GM12878 (cell line): ENCODE results near the gene TTC9C. TPM values are rescaled to one million over a fixed set of nuclear protein-coding genes. Genes with fewer than 3 reads are reported as not detected.

Experiments used
- BCL3 ChIP-seq: IDR thresholded peaks from 2 replicates; pipeline ENCODE4 v1.6.1; 2011; ENCODE audit warnings: borderline replicate concordance, low read depth, mild to moderate bottlenecking, moderate library complexity, low read length; ENCODE audit not compliant: insufficient read depth, poor library complexity, severe bottlenecking
- BRCA1 ChIP-seq: IDR thresholded peaks from 2 replicates; pipeline ENCODE4 v1.6.1; 2011; ENCODE audit warnings: low read depth, low read length, improper control_type of control experiment
- CUX1 ChIP-seq: IDR thresholded peaks from 2 replicates; pipeline ENCODE4 v1.6.1; 2012; ENCODE audit warnings: improper control_type of control experiment, low read depth, low read length; ENCODE audit not compliant: insufficient replicate concordance
- FOS ChIP-seq: IDR thresholded peaks from 3 replicates; pipeline ENCODE4 v1.6.1; 2011; ENCODE audit warnings: borderline replicate concordance; ENCODE audit not compliant: insufficient read length; ENCODE audit errors: extremely low read depth
- HDAC6 ChIP-seq: fragments of 200-600 bp; sonication (generic); IDR thresholded peaks from one replicate; pipeline ENCODE4 v1.8.0; 2017; ENCODE audit warnings: antibody characterized with exemption; ENCODE audit not compliant: unreplicated experiment
- IRF4 ChIP-seq: IDR thresholded peaks from 2 replicates; pipeline ENCODE4 v1.6.1; 2011; ENCODE audit warnings: low read depth, low read length
- LARP7 ChIP-seq: fragments of 450-650 bp; IDR thresholded peaks from 2 replicates; pipeline ENCODE4 v1.6.1; 2017; ENCODE audit warnings: mild to moderate bottlenecking
- MEF2A ChIP-seq: IDR thresholded peaks from 2 replicates; pipeline ENCODE4 v1.6.1; 2011; ENCODE audit warnings: low read depth, mild to moderate bottlenecking, low read length, moderate library complexity; ENCODE audit not compliant: insufficient read depth
- MTA3 ChIP-seq: IDR thresholded peaks from 2 replicates; pipeline ENCODE4 v1.6.1; 2012; ENCODE audit warnings: low read length, inconsistent platforms, borderline replicate concordance
- MYB ChIP-seq: fragments of 150-350 bp; IDR thresholded peaks from 2 replicates; pipeline ENCODE4 v1.6.1; 2014; ENCODE audit warnings: mild to moderate bottlenecking, low read depth, low read length, borderline replicate concordance
- NBN ChIP-seq: fragments of 450-650 bp; IDR thresholded peaks from 2 replicates; pipeline ENCODE4 v1.6.1; 2016
- NFYA ChIP-seq: IDR thresholded peaks from 2 replicates; pipeline ENCODE4 v1.6.1; 2011; ENCODE audit warnings: low read depth, mild to moderate bottlenecking, low read length, improper control_type of control experiment, borderline replicate concordance
- POU2F2 ChIP-seq: IDR thresholded peaks from 3 replicates; pipeline ENCODE4 v1.6.1; 2011; ENCODE audit warnings: low read depth, mild to moderate bottlenecking, low read length, borderline replicate concordance
- RAD21 ChIP-seq: IDR thresholded peaks from 2 replicates; pipeline ENCODE4 v1.6.1; 2011; ENCODE audit warnings: mild to moderate bottlenecking, low read depth, low read length, moderate library complexity; ENCODE audit not compliant: insufficient read depth
- RELA ChIP-seq: fragments of 450-650 bp; IDR thresholded peaks from 2 replicates; pipeline ENCODE4 v1.8.0; 2014; ENCODE audit warnings: borderline replicate concordance; ENCODE audit not compliant: partially characterized antibody
- RFX5 ChIP-seq: IDR thresholded peaks from 2 replicates; pipeline ENCODE4 v1.6.1; 2011; ENCODE audit warnings: low read depth, low read length, improper control_type of control experiment
- SIX5 ChIP-seq: IDR thresholded peaks from 2 replicates; pipeline ENCODE4 v1.6.1; 2011; ENCODE audit warnings: mild to moderate bottlenecking, low read depth, low read length, moderate library complexity; ENCODE audit not compliant: severe bottlenecking
- SMAD1 ChIP-seq: fragments of 450-650 bp; IDR thresholded peaks from 2 replicates; pipeline ENCODE4 v1.6.1; 2018; ENCODE audit warnings: mild to moderate bottlenecking, low read depth; ENCODE audit not compliant: partially characterized antibody
- TAF1 ChIP-seq: IDR thresholded peaks from 2 replicates; pipeline ENCODE4 v1.6.1; 2011; ENCODE audit warnings: mild to moderate bottlenecking, low read depth, low read length, borderline replicate concordance
- TBL1XR1 ChIP-seq: IDR thresholded peaks from 2 replicates; pipeline ENCODE4 v1.6.1; 2012; ENCODE audit warnings: low read depth, low read length, improper control_type of control experiment
- TCF12 ChIP-seq: IDR thresholded peaks from 2 replicates; pipeline ENCODE4 v1.6.1; 2011; ENCODE audit warnings: low read depth, mild to moderate bottlenecking, low read length
- TCF7 ChIP-seq: IDR thresholded peaks from 2 replicates; pipeline ENCODE4 v1.6.1; 2014; ENCODE audit warnings: antibody characterized with exemption, borderline replicate concordance
- YY1 ChIP-seq: IDR thresholded peaks from 2 replicates; pipeline ENCODE4 v1.6.1; 2011; ENCODE audit warnings: low read depth, mild to moderate bottlenecking, low read length
- ZNF622 ChIP-seq: fragments of 450-650 bp; IDR thresholded peaks from 2 replicates; pipeline ENCODE4 v1.6.1; 2017; ENCODE audit warnings: mild to moderate bottlenecking, inconsistent platforms
- ZSCAN29 ChIP-seq: fragments of 450-650 bp; IDR thresholded peaks from 2 replicates; pipeline ENCODE4 v1.6.1; 2017; ENCODE audit warnings: mild to moderate bottlenecking, moderate library complexity
- ZZZ3 ChIP-seq: IDR thresholded peaks from 2 replicates; pipeline ENCODE4 v1.6.1; 2011; ENCODE audit warnings: low read depth; ENCODE audit not compliant: control insufficient read depth, insufficient read length
- polyA plus RNA-seq, 11 experiments: library from polyadenylated mRNA; depleted of rRNA in 4 of 11; unstranded in 6 of 11; stranded (reverse) in 5 of 11; fragments of >200 nt; fragmentation: Nextera tagmentation in 4 of 11; fragmentation: Illumina TruSeq in 1 of 11; extraction: Ambion mirVana in 4 of 11; extraction: Trizol in 1 of 11; gene quantifications; 1 replicate in 1 of 11; 2 replicates in 10 of 11; pipeline versions ENCODE4 v1.2.1 to v1.2.3, GENCODE V29; 2011 to 2016; ENCODE audit warnings: inconsistent platforms in 2 of 11, missing spikeins in 2 of 11, low read depth in 1 of 11
- total RNA-seq, 4 experiments: library from RNA; depleted of rRNA in 3 of 4; stranded (reverse); fragments of >200 nt in 3 of 4; fragmentation: Illumina TruSeq in 1 of 4; extraction: Trizol in 1 of 4; gene quantifications; 2 replicates each; pipeline versions ENCODE4 v1.2.1 to v1.2.3, GENCODE V29; 2013 to 2021

TTC9C gene
- total and polyA plus RNA-seq, 10 of the 15 experiments (the other 5 are each of a cell fraction or from before 2014, with no cell fraction given): 42.0 to 72.3 (median 50.4) TPM

- TF ChIP-seq LARP7: peak; percentile 83; the same call in 1 of the 2 replicates
- TF ChIP-seq ZZZ3: no peak
- TF ChIP-seq FOS: no peak
- TF ChIP-seq BRCA1: no peak
- TF ChIP-seq BCL3: peak; percentile 29
- TF ChIP-seq MTA3: no peak
- peak; percentile 64 for TF ChIP-seq IRF4
- TF ChIP-seq RELA: peak; percentile 78
- peak; percentile 55 for TF ChIP-seq YY1
- peak; percentile 36; the same call in 1 of the 2 replicates for TF ChIP-seq ZSCAN29
- TF ChIP-seq SIX5: no peak
- no peak for TF ChIP-seq SMAD1
- 0 out of 2 replicates have a peak, but pooled peaks have one; percentile 52 for TF ChIP-seq NBN
- TF ChIP-seq MEF2A: 0 out of 2 replicates have a peak, but pooled peaks have one; percentile 14
- TF ChIP-seq TBL1XR1: 0 out of 2 replicates have a peak, but pooled peaks have one; percentile 63
- TF ChIP-seq ZNF622: no peak
- no peak for TF ChIP-seq MYB
- peak; percentile 64; the same call in 1 of the 2 replicates for TF ChIP-seq TAF1
- no peak for TF ChIP-seq TCF7
- no peak for TF ChIP-seq NFYA
- no peak for TF ChIP-seq CUX1
- TF ChIP-seq RFX5: no peak
- peak; percentile 77; the same call in 1 of the 2 replicates for TF ChIP-seq TCF12
- peak; percentile 13 for TF ChIP-seq POU2F2
- TF ChIP-seq RAD21: no peak
- TF ChIP-seq HDAC6: no peak
Observed at GRCh38 chr11:62727165-62727871, 968 bp upstream of the TTC9C start, which contains the start of gene HNRNPUL2 (continued).
